Anterior cingulate cortex (tissue), 58 donors: Measurements from ENCODE around the gene RASA3.

Source experiments
- DNase-seq, 58 donors: peaks; one replicate each; lab custom pipeline; 2025; lab: John Stamatoyannopoulos, UW

Gene RASA3

GRCh38 chr13:114059428-114059827, 73.0 kb downstream of the RASA3 start:
- no peak for DNase-seq

- DNase-seq: no peak
Measured at GRCh38 chr13:114058051-114058867, 74.2 kb downstream of the RASA3 start.

GRCh38 chr13:114057166-114058050, 75.0 kb downstream of the RASA3 start:
- DNase-seq: no peak

GRCh38 chr13:114056205-114057013, 76.0 kb downstream of the RASA3 start:
- no peak for DNase-seq

GRCh38 chr13:114055766-114056165, 76.7 kb downstream of the RASA3 start:
- peak in 4 of 58 donors; percentile 30 to 40 (median 34) for DNase-seq

- peak in 1 of 58 donors; percentile 48 for DNase-seq
Measured at GRCh38 chr13:114054830-114055439, 77.5 kb downstream of the RASA3 start.

GRCh38 chr13:114054264-114054663, 78.2 kb downstream of the RASA3 start:
- DNase-seq: no peak

- no peak for DNase-seq
Measured at GRCh38 chr13:114053026-114053425, 79.4 kb downstream of the RASA3 start.

- DNase-seq: no peak
Measured at GRCh38 chr13:114050536-114051450, 81.6 kb downstream of the RASA3 start.

GRCh38 chr13:114049626-114050101, 82.8 kb downstream of the RASA3 start:
- no peak for DNase-seq

- DNase-seq: no peak
Measured at GRCh38 chr13:114049026-114049425, 83.4 kb downstream of the RASA3 start.

- no peak for DNase-seq
Measured at GRCh38 chr13:114048443-114048842, 84.0 kb downstream of the RASA3 start.

- no peak for DNase-seq
Measured at GRCh38 chr13:114047358-114047881, 85.0 kb downstream of the RASA3 start.

GRCh38 chr13:114046431-114046975, 85.9 kb downstream of the RASA3 start:
- DNase-seq: no peak

GRCh38 chr13:114045113-114045735, 87.2 kb downstream of the RASA3 start:
- DNase-seq: peak in 12 of 58 donors; percentile 29 to 71 (median 53)

GRCh38 chr13:114044486-114044885, 87.9 kb downstream of the RASA3 start:
- no peak for DNase-seq

GRCh38 chr13:114043421-114044053, 88.9 kb downstream of the RASA3 start:
- DNase-seq: peak in 2 of 58 donors; percentile 48 to 59
